ENCODE results near the gene ARID5B. TPM values are rescaled to one million over a fixed set of nuclear protein-coding genes. Genes with fewer than 3 reads are reported as not detected.

The ARID5B gene
- total RNA-seq, 2 donors from 2014 or later: 60.7 to 80.4 TPM

- TF ChIP-seq, protein P1, sequence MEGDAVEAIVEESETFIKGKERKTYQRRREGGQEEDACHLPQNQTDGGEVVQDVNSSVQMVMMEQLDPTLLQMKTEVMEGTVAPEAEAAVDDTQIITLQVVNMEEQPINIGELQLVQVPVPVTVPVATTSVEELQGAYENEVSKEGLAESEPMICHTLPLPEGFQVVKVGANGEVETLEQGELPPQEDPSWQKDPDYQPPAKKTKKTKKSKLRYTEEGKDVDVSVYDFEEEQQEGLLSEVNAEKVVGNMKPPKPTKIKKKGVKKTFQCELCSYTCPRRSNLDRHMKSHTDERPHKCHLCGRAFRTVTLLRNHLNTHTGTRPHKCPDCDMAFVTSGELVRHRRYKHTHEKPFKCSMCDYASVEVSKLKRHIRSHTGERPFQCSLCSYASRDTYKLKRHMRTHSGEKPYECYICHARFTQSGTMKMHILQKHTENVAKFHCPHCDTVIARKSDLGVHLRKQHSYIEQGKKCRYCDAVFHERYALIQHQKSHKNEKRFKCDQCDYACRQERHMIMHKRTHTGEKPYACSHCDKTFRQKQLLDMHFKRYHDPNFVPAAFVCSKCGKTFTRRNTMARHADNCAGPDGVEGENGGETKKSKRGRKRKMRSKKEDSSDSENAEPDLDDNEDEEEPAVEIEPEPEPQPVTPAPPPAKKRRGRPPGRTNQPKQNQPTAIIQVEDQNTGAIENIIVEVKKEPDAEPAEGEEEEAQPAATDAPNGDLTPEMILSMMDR (IDR thresholded peaks at IDR 0.05): no peak
- Histone ChIP-seq H3K27ac (peak overlapping the region; percentile 53 to 71), H3K36me3 (no peaks in the 10 kb centered on the region), H3K4me1 (ENCODE audit: control insufficient read depth in 1 of 2, low read depth in 2 of 2) (peaks cover 21 to 74% of the 10 kb centered on the region in 2 donors), H3K4me3 (peak overlapping the region; percentile 25), H3K27me3 (replicated peaks; ENCODE audit: insufficient read depth) (no peaks in the 10 kb centered on the region), H3K9me3 (no peaks in the 10 kb centered on the region)
- ATAC-seq (ENCODE audit: insufficient number of reproducible peaks, low FRiP score, low read depth) (no peak), DNase-seq (ENCODE audit: low spot score) (no peak)
Measured at GRCh38 chr10:62004042-62004441, 102.5 kb downstream of the ARID5B start.

DNA sequence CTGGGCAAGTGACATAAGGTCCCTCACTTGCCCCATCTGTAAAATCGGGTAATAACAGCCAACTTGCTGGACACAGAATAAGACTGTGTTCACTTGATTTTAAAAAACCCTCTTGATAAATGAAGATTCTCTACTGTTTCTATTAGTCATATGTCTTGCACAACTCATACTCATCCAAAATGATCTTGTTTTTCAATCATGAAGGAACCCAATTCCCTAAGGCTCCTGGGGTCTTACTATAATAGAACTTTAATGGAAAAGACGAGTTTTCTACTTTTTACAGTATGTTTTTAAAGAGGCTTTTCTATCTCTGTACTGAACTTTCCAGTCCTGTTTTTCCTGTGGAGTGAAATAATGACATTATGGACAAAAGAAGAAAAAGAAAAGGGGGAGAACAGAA is 103.8 kb downstream of the ARID5B start:
- Histone ChIP-seq H3K36me3 (no peaks in the 10 kb centered on the region), H3K27ac (peak overlapping the region; percentile 53 to 62), H3K27me3 (replicated peaks; ENCODE audit: insufficient read depth) (no peaks in the 10 kb centered on the region), H3K9me3 (no peaks in the 10 kb centered on the region), H3K4me3 (no peak overlapping the region), H3K4me1 (ENCODE audit: control insufficient read depth in 1 of 2, low read depth in 2 of 2) (peaks cover 31 to 87% of the 10 kb centered on the region in 2 donors)
- no peak for DNase-seq (ENCODE audit: low spot score)
- TF ChIP-seq, protein P1 (IDR thresholded peaks at IDR 0.05): no peak
- no peak for ATAC-seq (ENCODE audit: insufficient number of reproducible peaks, low FRiP score, low read depth)

DNA sequence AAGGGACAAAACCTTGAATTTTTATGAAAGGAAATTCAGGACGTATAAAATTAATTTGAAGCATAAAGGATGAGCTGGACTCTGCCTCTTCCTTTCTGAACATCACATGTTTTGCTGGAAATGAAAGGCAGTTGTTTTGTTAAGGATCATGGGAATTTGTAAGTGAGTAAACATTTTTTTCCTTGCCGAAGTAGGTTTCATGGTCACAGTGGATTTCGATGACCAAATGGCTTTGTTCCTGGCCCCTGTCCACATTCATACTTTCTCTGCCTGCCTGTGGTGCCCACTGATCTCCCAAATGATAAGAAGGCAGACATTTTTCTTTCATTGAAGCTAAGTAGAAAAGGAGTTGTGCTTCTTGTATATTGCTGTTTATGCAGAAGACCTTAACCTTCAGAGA is 104.2 kb downstream of the ARID5B start:
- Histone ChIP-seq H3K27ac (peak overlapping the region; percentile 53 to 62), H3K27me3 (replicated peaks; ENCODE audit: insufficient read depth) (no peaks in the 10 kb centered on the region), H3K4me3 (no peak overlapping the region), H3K36me3 (no peaks in the 10 kb centered on the region), H3K4me1 (ENCODE audit: control insufficient read depth in 1 of 2, low read depth in 2 of 2) (peaks cover 34 to 91% of the 10 kb centered on the region in 2 donors), H3K9me3 (no peaks in the 10 kb centered on the region)
- no peak for DNase-seq (ENCODE audit: low spot score)
- ATAC-seq (ENCODE audit: insufficient number of reproducible peaks, low FRiP score, low read depth): no peak
- TF ChIP-seq, protein P1 (IDR thresholded peaks at IDR 0.05): no peak

- no peaks in the 10 kb centered on the region for H3K27me3 ChIP-seq (replicated peaks; ENCODE audit: insufficient read depth)
- H3K9me3 ChIP-seq: no peaks in the 10 kb centered on the region
- no peaks in the 10 kb centered on the region for H3K36me3 ChIP-seq
- DNase-seq (ENCODE audit: low spot score): no peak
- no peak overlapping the region for H3K27ac ChIP-seq
- no peak for ATAC-seq (ENCODE audit: insufficient number of reproducible peaks, low FRiP score, low read depth)
- peaks cover 29 to 84% of the 10 kb centered on the region in 2 donors for H3K4me1 ChIP-seq (ENCODE audit: control insufficient read depth in 1 of 2, low read depth in 2 of 2)
- no peak overlapping the region for H3K4me3 ChIP-seq
- TF ChIP-seq, protein P1 (IDR thresholded peaks at IDR 0.05): no peak
Measured at GRCh38 chr10:62007145-62007544, 105.6 kb downstream of the ARID5B start.

DNA sequence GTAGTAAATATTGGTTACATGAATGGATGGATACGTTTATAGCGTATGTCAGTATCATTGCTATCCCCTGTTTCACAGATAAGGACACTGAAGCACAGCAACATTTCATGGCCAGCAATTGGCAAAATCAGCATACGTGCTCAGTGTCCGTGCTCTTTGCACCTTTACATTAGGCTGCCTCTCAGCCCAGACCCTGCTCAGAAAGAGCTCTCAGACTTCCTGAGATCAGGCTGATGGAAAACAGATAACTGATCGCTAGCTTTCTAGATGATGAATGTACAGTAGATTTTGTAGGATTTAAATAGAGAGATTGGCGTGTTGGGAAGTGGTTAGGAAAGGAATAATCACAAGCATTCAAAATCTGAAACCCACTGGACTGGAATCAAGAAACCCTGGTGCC is 106.7 kb downstream of the ARID5B start:
- Histone ChIP-seq H3K4me1 (ENCODE audit: control insufficient read depth in 1 of 2, low read depth in 2 of 2) (peaks cover 24 to 75% of the 10 kb centered on the region in 2 donors), H3K36me3 (no peaks in the 10 kb centered on the region), H3K9me3 (no peaks in the 10 kb centered on the region), H3K27ac (peak overlapping the region; percentile 55 to 71), H3K4me3 (no peak overlapping the region), H3K27me3 (replicated peaks; ENCODE audit: insufficient read depth) (no peaks in the 10 kb centered on the region)
- TF ChIP-seq, protein P1 (IDR thresholded peaks at IDR 0.05): no peak
- DNase-seq (ENCODE audit: low spot score) (no peak), ATAC-seq (ENCODE audit: insufficient number of reproducible peaks, low FRiP score, low read depth) (no peak)

Data from thoracic aorta (tissue), 2 donors.